ENCODE measurements around the gene PLAAT2.

Gene PLAAT2

GRCh38 chr11:63560506-63561180 lies 2.5 kb downstream of the PLAAT2 start:
- TF ChIP-seq, protein P1, sequence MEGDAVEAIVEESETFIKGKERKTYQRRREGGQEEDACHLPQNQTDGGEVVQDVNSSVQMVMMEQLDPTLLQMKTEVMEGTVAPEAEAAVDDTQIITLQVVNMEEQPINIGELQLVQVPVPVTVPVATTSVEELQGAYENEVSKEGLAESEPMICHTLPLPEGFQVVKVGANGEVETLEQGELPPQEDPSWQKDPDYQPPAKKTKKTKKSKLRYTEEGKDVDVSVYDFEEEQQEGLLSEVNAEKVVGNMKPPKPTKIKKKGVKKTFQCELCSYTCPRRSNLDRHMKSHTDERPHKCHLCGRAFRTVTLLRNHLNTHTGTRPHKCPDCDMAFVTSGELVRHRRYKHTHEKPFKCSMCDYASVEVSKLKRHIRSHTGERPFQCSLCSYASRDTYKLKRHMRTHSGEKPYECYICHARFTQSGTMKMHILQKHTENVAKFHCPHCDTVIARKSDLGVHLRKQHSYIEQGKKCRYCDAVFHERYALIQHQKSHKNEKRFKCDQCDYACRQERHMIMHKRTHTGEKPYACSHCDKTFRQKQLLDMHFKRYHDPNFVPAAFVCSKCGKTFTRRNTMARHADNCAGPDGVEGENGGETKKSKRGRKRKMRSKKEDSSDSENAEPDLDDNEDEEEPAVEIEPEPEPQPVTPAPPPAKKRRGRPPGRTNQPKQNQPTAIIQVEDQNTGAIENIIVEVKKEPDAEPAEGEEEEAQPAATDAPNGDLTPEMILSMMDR (conservative IDR thresholded peaks at IDR 0.05), result no peak
- no peak overlapping the region for H3K27ac ChIP-seq

- H3K27ac ChIP-seq, result no peak overlapping the region
- TF ChIP-seq, protein P1 (conservative IDR thresholded peaks at IDR 0.05), result no peak
Observed at GRCh38 chr11:63558459-63559157, 4.6 kb downstream of the PLAAT2 start.

DNA sequence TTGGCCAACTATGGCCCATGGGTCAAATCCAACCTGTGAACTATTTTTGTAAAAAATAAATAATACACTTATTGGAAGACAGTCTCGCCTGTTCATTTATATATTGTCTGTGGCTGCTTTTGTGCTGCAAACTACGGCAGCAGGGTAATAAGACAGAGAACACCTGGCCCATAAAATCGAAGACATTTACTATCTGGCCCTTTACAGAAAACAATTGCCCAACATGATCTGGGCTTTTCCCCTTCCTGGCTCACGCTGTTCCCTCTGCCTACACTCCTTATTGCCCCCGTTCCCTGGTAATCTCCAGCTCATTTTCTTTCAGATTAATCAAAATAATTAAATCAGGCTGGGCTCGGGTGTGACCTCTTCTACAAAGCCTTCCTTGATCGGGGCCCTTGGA lies 5.6 kb downstream of the PLAAT2 start:
- TF ChIP-seq, protein P1 (conservative IDR thresholded peaks at IDR 0.05), result no peak
- H3K27ac ChIP-seq, result no peak overlapping the region

GRCh38 chr11:63556404-63557013 lies 6.7 kb downstream of the PLAAT2 start:
- no peak overlapping the region for H3K27ac ChIP-seq

DNA sequence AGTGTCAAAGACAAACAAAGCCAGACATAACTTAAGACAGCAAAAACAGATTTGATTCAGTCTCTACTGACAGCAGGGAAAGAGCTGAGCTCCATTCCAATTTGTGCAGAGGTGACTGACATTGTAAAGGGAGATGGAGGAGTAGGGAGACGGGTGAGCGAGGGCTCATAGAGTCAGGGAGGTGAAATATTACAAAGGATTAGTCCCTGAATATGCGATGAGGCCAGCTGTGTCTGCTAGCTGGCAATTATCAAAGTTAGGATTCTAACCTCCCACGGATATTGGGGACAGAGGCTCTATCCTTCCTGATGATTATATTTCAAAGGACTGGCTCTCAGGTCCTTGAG lies 8.3 kb downstream of the PLAAT2 start:
- TF ChIP-seq, protein P1 (conservative IDR thresholded peaks at IDR 0.05), result no peak
- H3K27ac ChIP-seq, result no peak overlapping the region

More at GRCh38 chr11:63556404-63557013, 6.7 kb downstream of the PLAAT2 start:
- TF ChIP-seq, protein P1 (conservative IDR thresholded peaks at IDR 0.05), result no peak

- no peak overlapping the region for H3K27ac ChIP-seq
- TF ChIP-seq, protein P1 (conservative IDR thresholded peaks at IDR 0.05), result no peak
Observed at GRCh38 chr11:63553759-63554158, 9.4 kb downstream of the PLAAT2 start.

DNA sequence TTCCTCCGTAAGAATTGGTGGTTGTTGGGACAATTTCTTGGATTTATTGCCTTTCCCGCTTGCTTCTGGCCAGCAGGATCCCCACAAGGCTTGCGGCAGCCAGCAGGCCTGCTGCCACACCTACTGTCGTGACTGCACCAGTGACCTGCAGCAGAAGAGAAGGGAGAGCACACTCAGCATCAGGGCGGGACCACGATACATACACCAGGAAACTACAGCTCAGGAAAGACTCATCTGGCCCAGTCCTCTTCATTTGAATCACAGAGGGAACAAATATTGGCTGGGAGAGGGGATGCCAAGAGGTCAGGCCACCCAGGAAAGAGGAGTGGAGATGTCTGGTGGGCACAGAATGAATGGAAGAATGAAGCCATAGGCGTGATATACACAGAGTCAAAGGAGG lies 10.3 kb downstream of the PLAAT2 start:
- no peak overlapping the region for H3K27ac ChIP-seq
- TF ChIP-seq, protein P1 (conservative IDR thresholded peaks at IDR 0.05), result no peak
